GM12878 (cell line): ENCODE data around the gene BNC2.

ENCODE experiments used
- JUNB ChIP-seq: IDR thresholded peaks from 2 replicates; pipeline ENCODE4 v1.6.1; 2016; ENCODE audit warnings: antibody characterized with exemption, mild to moderate bottlenecking
- SREBF2 ChIP-seq: IDR thresholded peaks from 2 replicates; pipeline ENCODE4 v1.6.1; 2012; ENCODE audit warnings: mild to moderate bottlenecking, low read length
- TF ChIP-seq, protein P1 (sequence below): fragments of 450-650 bp; formaldehyde crosslinking; IDR thresholded peaks from 2 replicates; pipeline ENCODE4 v1.4.0; 2022; ENCODE audit warnings: mild to moderate bottlenecking, moderate library complexity

DNA sequence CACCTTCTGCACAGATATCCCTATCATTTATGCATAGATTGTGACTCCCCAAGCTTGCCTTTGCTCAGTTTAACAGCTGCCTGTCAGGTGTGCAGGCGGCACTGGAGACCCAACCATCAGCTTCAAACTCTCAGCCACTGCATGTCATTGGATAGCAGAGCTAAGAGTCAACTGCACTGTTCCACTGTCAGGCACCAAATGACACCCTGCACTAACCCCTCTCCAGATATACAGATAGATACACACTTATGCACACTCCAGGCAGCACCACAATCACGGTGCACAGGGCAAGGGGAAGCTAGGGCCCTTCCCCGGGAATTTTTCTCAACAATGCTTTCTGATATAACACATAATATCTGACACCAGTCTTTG is 142.3 kb downstream of the BNC2 start:
- TF ChIP-seq SREBF2, result no peak
- TF ChIP-seq, protein P1, sequence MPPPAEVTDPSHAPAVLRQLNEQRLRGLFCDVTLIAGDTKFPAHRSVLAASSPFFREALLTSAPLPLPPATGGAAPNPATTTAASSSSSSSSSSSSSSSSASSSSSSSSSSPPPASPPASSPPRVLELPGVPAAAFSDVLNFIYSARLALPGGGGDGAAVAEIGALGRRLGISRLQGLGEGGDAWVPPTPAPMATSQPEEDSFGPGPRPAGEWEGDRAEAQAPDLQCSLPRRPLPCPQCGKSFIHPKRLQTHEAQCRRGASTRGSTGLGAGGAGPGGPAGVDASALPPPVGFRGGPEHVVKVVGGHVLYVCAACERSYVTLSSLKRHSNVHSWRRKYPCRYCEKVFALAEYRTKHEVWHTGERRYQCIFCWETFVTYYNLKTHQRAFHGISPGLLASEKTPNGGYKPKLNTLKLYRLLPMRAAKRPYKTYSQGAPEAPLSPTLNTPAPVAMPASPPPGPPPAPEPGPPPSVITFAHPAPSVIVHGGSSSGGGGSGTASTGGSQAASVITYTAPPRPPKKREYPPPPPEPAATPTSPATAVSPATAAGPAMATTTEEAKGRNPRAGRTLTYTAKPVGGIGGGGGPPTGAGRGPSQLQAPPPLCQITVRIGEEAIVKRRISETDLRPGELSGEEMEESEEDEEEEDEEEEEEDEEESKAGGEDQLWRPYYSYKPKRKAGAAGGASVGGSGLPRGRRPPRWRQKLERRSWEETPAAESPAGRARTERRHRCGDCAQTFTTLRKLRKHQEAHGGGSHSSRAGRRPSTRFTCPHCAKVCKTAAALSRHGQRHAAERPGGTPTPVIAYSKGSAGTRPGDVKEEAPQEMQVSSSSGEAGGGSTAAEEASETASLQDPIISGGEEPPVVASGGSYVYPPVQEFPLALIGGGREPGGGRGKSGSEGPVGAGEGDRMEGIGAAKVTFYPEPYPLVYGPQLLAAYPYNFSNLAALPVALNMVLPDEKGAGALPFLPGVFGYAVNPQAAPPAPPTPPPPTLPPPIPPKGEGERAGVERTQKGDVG (CRISPR knock-in tag), result no peak
- TF ChIP-seq JUNB, result no peak
